Upper lobe of left lung (tissue), 6 donors: ENCODE measurements around the gene GPR55. TPM values are rescaled to one million over a fixed set of nuclear protein-coding genes. Genes with fewer than 3 reads are reported as not detected.
"Not testable (repeated sequence)": the region's sequence is repeated elsewhere in the genome, so short reads cannot be mapped to it uniquely, and the experiment has no call there.

Experiments used
- ATAC-seq, 2 donors: fragments of 200-7000 bp; cut with Tn5 transposase; one replicate each; pipeline ENCODE4 v1.9.1; 2022; ENCODE audit warnings: mild to moderate bottlenecking in 2 of 2, moderate library complexity in 2 of 2; ENCODE audit not compliant: low FRiP score in 2 of 2
- DNase-seq, 2 donors: peaks; one replicate each; pipeline ENCODE4 v3.0.0-alpha.2; 2019 to 2020
- H3K27ac ChIP-seq, 4 donors: fragments of 200-600 bp; sonication (generic); one replicate each; pipeline ENCODE4 v1.5.1; 2016 to 2019
- H3K27me3 ChIP-seq, 4 donors: fragments of 200-600 bp; sonication (generic); one replicate each; pipeline ENCODE4 v1.5.1; 2017 to 2019
- H3K36me3 ChIP-seq, 4 donors: fragments of 200-600 bp; sonication (generic); one replicate each; pipeline ENCODE4 v1.5.1; 2016 to 2019
- H3K4me1 ChIP-seq, 4 donors: fragments of 200-600 bp; sonication (generic); one replicate each; pipeline ENCODE4 v1.5.1; 2018 to 2019
- H3K4me3 ChIP-seq, 4 donors: fragments of 200-600 bp; sonication (generic); one replicate each; pipeline ENCODE4 v1.5.1; 2017 to 2019; ENCODE audit warnings: mild to moderate bottlenecking in 2 of 4, moderate library complexity in 1 of 4
- H3K9me3 ChIP-seq, 4 donors: fragments of 200-600 bp; sonication (generic); one replicate each; pipeline ENCODE4 v1.5.1; 2018 to 2019
- CTCF ChIP-seq, 6 experiments: fragments of 450-650 bp in 4 of 6; fragments of 200-600 bp in 2 of 6; sonication (generic) in 2 of 6; IDR thresholded peaks; one replicate each; pipeline ENCODE4 v1.5.1; 2016 to 2019; ENCODE audit warnings: antibody characterized with exemption in 6 of 6
- EP300 ChIP-seq, 4 donors: sonication (generic); formaldehyde crosslinking; IDR thresholded peaks; one replicate each; pipeline ENCODE4 v1.5.1; 2017; ENCODE audit warnings: antibody characterized with exemption in 4 of 4, control low read depth in 2 of 4
- POLR2A ChIP-seq, 4 donors: fragments of 450-650 bp; IDR thresholded peaks; one replicate each; pipeline ENCODE4 v1.5.1; 2016 to 2017; ENCODE audit warnings: antibody characterized with exemption in 4 of 4, mild to moderate bottlenecking in 2 of 4
- POLR2AphosphoS5 ChIP-seq, 2 donors: sonication (generic); formaldehyde crosslinking; IDR thresholded peaks; one replicate each; pipeline ENCODE4 v1.5.1; 2017; ENCODE audit warnings: antibody characterized with exemption in 2 of 2
- WGBS, 2 donors: methylation state at CpG; one replicate each; pipeline ENCODE4 v1.1.5; 2017 to 2018; 5-methylcytosine and 5-hydroxymethylcytosine counted together
- total RNA-seq, 6 donors: library from RNA; depleted of rRNA in 4 of 6; stranded (reverse); fragments of >200 nt in 4 of 6; gene quantifications; one replicate each; pipeline versions ENCODE4 v1.1.0 to v1.2.1, GENCODE V29; 2016 to 2021
- donor health status: DM: no; HTN: no; CAD: no; lungs with moderate emphysema.
- donor health status: DM: no; HTN: yes; CAD: no; lungs with severe emphysema.

Gene GPR55
- total RNA-seq, 6 donors from 2014 or later = 0.15 to 0.84 (median 0.52) TPM; not detected in 2

GRCh38 chr2:230937362-230937761 lies 12.3 kb upstream of the GPR55 start:
- DNase-seq = no peak
- Histone ChIP-seq H3K9me3 (peaks cover 0 to 11% (median 4%) of the 10 kb centered on the region in 4 donors), H3K4me3 (no peak overlapping the region), H3K36me3 (no peaks in the 10 kb centered on the region), H3K27ac (no peak overlapping the region), H3K27me3 (no peaks in the 10 kb centered on the region), H3K4me1 (peaks cover 0 to 12% (median 4%) of the 10 kb centered on the region in 4 donors)
- no peak for ATAC-seq
- TF ChIP-seq EP300 (IDR thresholded peaks at IDR 0.05) = no peak
- no peak for TF ChIP-seq POLR2AphosphoS5 (IDR thresholded peaks at IDR 0.05)
- no peak for TF ChIP-seq POLR2A (IDR thresholded peaks at IDR 0.05)
- no peak for TF ChIP-seq CTCF (IDR thresholded peaks at IDR 0.05)
- whole genome bisulfite sequencing, 2 donors = 86 to 91% methylated on average over 4 of the region's 4 CpGs

GRCh38 chr2:230936243-230936642 lies 11.2 kb upstream of the GPR55 start:
- not testable (repeated sequence) for ATAC-seq, DNase-seq, H3K27me3 ChIP-seq, H3K27ac ChIP-seq, H3K4me3 ChIP-seq, H3K36me3 ChIP-seq
- Histone ChIP-seq H3K9me3 (peaks cover 0 to 11% (median 4%) of the 10 kb centered on the region in 4 donors), H3K4me1 (peaks cover 0 to 18% (median 5%) of the 10 kb centered on the region in 4 donors)
- WGBS, 2 donors = 90 to 94% methylated on average over 6 of the region's 6 CpGs

- Histone ChIP-seq H3K27me3 (no peaks in the 10 kb centered on the region), H3K4me1 (peaks cover 0 to 18% (median 5%) of the 10 kb centered on the region in 4 donors), H3K4me3 (no peak overlapping the region), H3K36me3 (no peaks in the 10 kb centered on the region), H3K9me3 (peaks cover 0 to 11% (median 4%) of the 10 kb centered on the region in 4 donors), H3K27ac (no peak overlapping the region)
- whole genome bisulfite sequencing, 2 donors = 80 to 89% methylated on average over 2 to 9 of the region's 9 CpGs
- DNase-seq (no peak), ATAC-seq (no peak)
- TF ChIP-seq CTCF (IDR thresholded peaks at IDR 0.05) (no peak), EP300 (IDR thresholded peaks at IDR 0.05) (no peak), POLR2AphosphoS5 (IDR thresholded peaks at IDR 0.05) (no peak), POLR2A (IDR thresholded peaks at IDR 0.05) (no peak)
Observed at GRCh38 chr2:230935130-230935430, 10.0 kb upstream of the GPR55 start.

- WGBS, 2 donors = 81 to 83% methylated on average over 11 to 15 of the region's 17 CpGs
Observed at GRCh38 chr2:230934231-230935129, 9.4 kb upstream of the GPR55 start.

More at GRCh38 chr2:230934231-230935129, 9.4 kb upstream of the GPR55 start:
- peaks cover 0 to 11% (median 4%) of the 10 kb centered on the region in 4 donors for H3K9me3 ChIP-seq
- peaks cover 0 to 18% (median 5%) of the 10 kb centered on the region in 4 donors for H3K4me1 ChIP-seq
- no peak overlapping the region for H3K27ac ChIP-seq
- no peaks in the 10 kb centered on the region for H3K36me3 ChIP-seq
- H3K27me3 ChIP-seq = no peaks in the 10 kb centered on the region
- H3K4me3 ChIP-seq = no peak overlapping the region
- no peak for ATAC-seq
- no peak for TF ChIP-seq POLR2A (IDR thresholded peaks at IDR 0.05)
- TF ChIP-seq POLR2AphosphoS5 (IDR thresholded peaks at IDR 0.05) = no peak
- TF ChIP-seq CTCF (IDR thresholded peaks at IDR 0.05) = no peak
- no peak for TF ChIP-seq EP300 (IDR thresholded peaks at IDR 0.05)
- no peak for DNase-seq
